ACHN (cell line): ENCODE measurements around the gene JUP.
"Not testable (repeated sequence)": the region's sequence is repeated elsewhere in the genome, so short reads cannot be mapped to it uniquely, and the experiment has no call there.

Experiments used
- DNase-seq: peaks from one replicate; pipeline ENCODE4 v3.0.0-alpha.2; 2015
- in situ Hi-C: cut with HindIII; loops from 2 replicates; pipeline ENCODE4 v1.10.0; 2017; ENCODE audit warnings: low sequenced_read_pairs, low pct_ligation_motif_present, low pct_unique_long_range_greater_than_20kb

The JUP gene

GRCh38 chr17:41786227-41787020, at the start of gene JUP:
JUP (minus strand) TSS chr17:41786711; CDS start chr17:41771854, 14,857 bp downstream.
- in situ Hi-C loops, result no loop called here
- DNase-seq, result peak; percentile 99

DNA sequence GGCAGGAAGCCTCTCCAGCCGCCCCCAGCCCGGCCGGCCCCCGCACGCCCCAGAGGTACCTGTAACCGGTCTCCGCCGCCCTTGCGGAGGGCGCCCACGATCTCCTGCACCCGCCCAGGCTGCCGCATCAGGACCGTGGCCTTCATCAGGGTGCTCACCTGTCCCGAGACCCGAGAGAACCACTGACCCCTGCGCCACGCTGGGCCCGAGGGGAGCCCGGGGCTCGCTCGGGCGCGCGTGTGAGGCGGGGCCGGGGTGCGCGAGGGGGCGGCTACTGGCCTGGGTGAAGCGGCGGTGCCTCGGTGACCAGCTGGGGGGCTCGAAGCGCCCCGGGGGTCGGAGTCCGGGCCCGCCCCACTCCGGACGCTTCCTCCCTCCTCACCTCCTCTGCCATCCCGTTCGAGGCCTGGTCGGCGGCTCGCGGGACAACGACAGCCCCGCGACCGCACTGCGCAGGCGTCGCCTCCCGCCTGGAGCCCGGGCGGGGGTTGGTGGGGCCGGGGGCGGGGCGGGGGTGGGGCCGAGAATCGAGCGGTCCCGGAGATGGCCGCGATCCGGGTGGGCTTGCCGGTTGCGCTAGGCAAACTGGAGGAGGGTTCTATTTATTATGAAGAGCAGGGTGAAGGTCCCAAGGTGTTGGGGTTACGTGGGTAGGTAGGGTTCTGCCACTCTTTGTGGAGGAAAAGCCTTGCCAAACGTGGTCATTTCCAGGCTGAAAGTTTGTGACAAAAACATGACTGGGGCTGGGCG, 49.5 kb upstream of the JUP start, which contains the start of gene NT5C3B:
Gene NT5C3B, minus strand, starts transcription at position 433 of the 750 bp plus-strand sequence. Its CDS starts 39 bp downstream, at position 394.
- DNase-seq, result peak; percentile 66
- in situ Hi-C loops, result no loop called here

DNA sequence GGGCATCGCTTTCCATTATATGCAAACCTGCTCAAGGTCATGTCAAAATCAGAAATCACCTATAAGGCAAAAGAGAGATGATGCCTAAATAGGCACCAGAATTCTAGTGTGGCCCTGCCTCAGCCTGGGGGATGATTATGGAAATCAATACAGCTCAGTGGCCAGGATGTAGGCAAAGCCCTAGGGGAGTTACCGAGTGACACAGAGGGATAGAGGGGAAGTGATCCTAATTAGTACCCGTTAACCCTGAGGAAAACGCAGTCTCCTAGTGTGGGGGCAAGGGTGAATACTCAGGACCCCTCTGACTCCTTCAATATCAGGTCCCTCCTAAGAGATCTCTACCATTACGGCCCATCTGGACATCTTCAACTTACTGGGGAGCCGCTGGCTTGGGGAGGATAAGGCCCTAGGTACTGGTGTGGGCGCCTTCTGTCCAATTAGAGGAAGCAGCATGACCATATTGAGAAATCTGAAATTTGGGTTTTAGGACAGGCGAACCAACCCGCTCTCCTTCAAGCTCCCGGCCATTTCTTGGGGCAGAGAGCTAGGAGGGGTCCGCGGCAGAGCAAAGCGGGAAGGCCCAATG, 48.8 kb upstream of the JUP start:
- no peak for DNase-seq
- in situ Hi-C loops, result no loop called here

DNA sequence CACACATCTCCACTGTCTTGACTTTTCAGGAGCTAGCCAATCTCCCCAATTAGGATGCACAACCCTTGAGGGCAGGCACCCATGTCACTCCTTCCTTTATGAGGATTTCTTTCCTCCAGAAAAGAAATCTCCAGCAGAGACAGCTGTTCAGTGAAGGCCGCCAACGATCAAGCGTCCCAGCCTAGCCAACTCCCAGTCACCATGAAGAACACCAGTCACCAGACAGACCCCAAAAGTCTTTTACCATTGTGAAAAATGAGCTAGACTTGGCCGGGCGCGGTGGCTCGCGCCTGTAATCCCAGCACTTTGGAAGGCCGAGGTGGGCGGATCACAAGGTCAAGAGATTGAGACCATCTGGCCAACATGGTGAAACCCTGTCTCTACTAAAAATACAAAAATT, 43.5 kb upstream of the JUP start:
- in situ Hi-C loops, DNase-seq: not testable (repeated sequence)

GRCh38 chr17:41825175-41825845, 38.8 kb upstream of the JUP start:
- DNase-seq, result no peak
- in situ Hi-C loops, result no loop called here

- in situ Hi-C loops, result no loop called here
Observed at GRCh38 chr17:41824086-41824485, 37.6 kb upstream of the JUP start.

DNA sequence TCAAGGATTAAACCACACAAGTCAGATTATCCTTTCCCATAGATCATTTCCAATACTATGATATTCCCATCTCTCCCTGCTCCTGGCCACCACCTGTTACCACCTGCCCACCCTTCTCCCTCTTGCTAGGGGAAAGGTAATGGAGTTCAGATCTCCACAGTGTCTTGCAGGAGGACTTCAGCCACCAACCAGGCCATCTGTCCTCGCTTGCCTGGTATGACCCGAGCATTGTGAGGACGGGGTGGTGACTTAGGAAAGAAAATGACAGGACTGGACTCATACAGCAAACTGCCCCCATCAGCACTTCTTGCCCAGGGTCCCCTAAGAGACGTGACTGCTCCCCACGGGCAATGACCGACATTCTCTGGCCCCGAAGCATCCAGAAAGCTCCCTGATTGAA, 37.1 kb upstream of the JUP start:
- DNase-seq, result no peak
- in situ Hi-C loops, result no loop called here

More at GRCh38 chr17:41824086-41824485, 37.6 kb upstream of the JUP start:
- DNase-seq, result no peak

DNA sequence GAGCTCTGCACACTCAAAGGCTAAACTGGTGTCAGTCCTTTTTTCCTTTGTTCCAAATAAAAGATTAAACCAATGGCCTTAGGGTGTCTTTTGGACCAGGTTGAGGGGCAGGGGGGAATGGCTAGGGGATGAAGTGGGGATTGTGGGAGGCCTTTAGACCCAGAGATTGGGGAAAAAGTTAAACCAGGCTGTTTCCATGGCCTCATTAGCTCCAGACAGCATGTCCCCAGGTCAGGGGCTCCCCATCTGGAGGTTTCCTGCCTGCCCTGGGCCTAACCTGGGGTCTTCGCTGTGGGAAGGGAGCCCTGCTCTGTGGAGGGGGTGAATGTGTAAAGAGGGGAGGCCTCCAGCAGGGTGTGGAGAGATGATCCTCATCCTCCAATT, 36.6 kb upstream of the JUP start:
- in situ Hi-C loops, result no loop called here
- no peak for DNase-seq

DNA sequence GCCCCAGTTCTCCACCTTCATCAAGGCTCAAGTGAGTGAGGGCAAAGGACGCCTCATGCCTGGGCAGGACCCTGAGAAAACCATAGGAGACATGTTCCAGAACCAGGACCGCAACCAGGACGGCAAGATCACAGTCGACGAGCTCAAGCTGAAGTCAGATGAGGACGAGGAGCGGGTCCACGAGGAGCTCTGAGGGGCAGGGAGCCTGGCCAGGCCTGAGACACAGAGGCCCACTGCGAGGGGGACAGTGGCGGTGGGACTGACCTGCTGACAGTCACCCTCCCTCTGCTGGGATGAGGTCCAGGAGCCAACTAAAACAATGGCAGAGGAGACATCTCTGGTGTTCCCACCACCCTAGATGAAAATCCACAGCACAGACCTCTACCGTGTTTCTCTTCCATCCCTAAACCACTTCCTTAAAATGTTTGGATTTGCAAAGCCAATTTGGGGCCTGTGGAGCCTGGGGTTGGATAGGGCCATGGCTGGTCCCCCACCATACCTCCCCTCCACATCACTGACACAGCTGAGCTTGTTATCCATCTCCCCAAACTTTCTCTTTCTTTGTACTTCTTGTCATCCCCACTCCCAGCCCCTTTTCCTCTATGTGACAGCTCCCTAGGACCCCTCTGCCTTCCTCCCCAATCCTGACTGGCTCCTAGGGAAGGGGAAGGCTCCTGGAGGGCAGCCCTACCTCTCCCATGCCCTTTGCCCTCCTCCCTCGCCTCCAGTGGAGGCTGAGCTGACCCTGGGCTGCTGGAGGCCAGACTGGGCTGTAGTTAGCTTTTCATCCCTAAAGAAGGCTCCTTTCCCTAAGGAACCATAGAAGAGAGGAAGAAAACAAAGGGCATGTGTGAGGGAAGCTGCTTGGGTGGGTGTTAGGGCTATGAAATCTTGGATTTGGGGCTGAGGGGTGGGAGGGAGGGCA, 36.0 kb upstream of the JUP start:
- in situ Hi-C loops, result no loop called here
- no peak for DNase-seq

DNA sequence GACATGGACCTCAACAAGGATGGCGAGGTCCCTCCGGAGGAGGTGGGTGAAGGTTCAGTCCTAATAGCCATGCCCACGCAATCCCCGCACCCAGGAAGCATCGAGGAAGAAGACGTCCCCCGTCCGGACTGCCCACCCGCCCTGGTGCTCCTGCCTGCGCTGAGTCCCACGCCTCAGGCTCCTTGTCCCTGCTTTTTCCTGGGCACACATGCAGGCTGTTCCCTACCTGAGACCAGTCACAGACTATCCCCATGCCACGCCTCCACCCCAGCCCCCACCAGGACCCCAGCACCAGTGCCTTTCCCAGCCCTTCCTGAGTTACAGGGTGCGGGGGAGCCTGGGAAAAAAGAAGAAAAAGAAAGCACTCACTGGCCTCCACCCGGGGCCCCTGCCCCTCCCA, 35.3 kb upstream of the JUP start:
- no peak for DNase-seq
- in situ Hi-C loops, result no loop called here

DNA sequence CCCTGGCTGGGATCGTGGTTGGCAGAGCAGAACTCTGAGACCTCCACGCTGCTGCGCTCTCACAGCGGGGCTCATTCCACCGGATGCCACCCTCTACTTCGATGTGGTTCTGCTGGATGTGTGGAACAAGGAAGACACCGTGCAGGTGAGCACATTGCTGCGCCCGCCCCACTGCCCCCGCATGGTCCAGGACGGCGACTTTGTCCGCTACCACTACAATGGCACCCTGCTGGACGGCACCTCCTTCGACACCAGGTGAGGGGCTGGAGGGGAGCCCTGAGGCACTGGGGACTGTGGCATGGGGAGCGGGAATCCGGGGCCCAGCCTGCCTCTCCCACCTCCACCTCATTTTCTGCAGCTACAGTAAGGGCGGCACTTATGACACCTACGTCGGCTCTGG, 31.5 kb upstream of the JUP start:
- in situ Hi-C loops, result no loop called here
- no peak for DNase-seq

DNA sequence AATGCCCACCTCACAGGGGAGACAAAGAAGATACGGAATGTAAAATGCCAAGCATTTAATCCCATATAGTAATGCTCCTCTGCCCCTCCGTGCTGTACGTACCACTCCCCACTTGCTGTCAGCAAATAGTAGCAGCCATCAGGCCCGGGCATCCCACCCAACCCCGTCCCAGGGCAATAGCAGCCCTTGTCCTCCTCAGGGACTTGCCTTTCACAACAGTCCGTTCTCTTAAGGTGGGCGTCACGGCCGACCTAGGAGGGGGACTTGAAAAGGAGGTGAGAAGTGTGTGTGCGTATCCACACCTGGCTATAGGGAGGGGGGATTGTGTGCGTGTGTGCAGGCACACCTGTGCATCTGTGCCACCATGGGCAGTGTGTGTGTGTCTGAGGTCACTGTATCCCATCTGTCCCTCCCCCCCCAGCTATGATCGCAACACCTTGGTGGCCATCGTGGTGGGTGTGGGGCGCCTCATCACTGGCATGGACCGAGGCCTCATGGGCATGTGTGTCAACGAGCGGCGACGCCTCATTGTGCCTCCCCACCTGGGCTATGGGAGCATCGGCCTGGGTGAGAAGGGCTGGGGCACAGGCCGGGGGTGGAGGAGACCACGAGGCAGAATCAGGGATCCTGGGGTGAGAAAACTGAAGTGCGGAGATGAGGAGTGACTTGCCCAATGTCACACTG, 30.3 kb upstream of the JUP start:
- in situ Hi-C loops, result no loop called here
- no peak for DNase-seq

- in situ Hi-C loops, result no loop called here
Observed at GRCh38 chr17:41814195-41814594, 27.7 kb upstream of the JUP start.

DNA sequence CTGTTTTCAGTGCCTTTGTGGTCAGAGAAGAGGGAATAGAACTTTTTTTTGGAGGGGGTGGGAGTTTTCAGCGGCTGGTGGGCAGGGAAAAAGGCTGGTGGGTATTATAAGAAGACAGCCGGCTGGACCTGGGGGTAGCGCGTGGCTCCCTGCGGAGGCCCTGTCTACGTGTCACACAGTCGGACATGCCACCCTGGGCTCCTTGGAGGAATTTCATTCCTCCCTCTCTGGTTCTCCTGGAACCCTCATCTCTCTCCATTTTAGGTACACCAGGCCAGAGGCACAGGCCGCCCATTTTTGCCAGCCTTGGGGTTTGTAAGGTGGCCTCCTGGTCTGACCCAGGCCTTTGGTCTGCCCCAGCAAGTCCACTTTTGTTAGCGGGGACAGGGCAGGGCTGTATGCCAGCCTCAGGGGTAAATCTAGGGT, 27.2 kb upstream of the JUP start:
- no peak for DNase-seq
- in situ Hi-C loops, result no loop called here

More at GRCh38 chr17:41814195-41814594, 27.7 kb upstream of the JUP start:
- DNase-seq, result peak; percentile 90

DNA sequence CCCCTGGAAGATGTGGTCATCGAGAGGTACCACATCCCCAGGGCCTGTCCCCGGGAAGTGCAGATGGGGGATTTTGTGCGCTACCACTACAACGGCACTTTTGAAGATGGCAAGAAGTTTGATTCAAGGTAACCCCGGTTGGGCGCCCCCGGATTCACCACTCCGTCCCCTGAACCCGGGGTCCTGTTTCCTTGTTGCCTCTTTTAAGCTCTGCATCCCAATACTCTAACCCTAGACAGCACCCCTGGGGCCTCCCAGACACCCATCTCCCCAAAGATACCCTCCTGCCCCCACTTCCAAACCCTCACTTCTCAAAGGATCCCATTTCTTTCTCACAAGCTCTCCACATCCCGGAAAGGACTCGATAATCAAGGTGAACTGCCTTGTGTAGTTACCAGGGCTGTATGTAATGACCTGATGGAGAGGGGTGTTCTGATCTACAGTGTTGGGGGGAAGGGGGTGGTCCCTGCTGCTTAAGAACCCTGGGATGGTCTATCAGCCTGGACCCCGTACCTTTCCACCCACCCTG, 26.7 kb upstream of the JUP start:
- in situ Hi-C loops, result no loop called here
- DNase-seq, result no peak

GRCh38 chr17:41812381-41813151, 26.1 kb upstream of the JUP start, which contains the start of gene FKBP10:
FKBP10 (plus strand) TSS chr17:41813004; CDS start chr17:41813035, 31 bp downstream.
- DNase-seq, result peak; percentile 89
- in situ Hi-C loops, result no loop called here
